SIG-M5 treated with dmso at 0.1 percent for 504 hours (cell line): ENCODE data around the gene EXOC2.

Source experiments
- DNase-seq: peaks from one replicate; lab custom pipeline; 2025; ENCODE audit not compliant: unreplicated experiment; lab: John Stamatoyannopoulos, UW

EXOC2 gene

DNA sequence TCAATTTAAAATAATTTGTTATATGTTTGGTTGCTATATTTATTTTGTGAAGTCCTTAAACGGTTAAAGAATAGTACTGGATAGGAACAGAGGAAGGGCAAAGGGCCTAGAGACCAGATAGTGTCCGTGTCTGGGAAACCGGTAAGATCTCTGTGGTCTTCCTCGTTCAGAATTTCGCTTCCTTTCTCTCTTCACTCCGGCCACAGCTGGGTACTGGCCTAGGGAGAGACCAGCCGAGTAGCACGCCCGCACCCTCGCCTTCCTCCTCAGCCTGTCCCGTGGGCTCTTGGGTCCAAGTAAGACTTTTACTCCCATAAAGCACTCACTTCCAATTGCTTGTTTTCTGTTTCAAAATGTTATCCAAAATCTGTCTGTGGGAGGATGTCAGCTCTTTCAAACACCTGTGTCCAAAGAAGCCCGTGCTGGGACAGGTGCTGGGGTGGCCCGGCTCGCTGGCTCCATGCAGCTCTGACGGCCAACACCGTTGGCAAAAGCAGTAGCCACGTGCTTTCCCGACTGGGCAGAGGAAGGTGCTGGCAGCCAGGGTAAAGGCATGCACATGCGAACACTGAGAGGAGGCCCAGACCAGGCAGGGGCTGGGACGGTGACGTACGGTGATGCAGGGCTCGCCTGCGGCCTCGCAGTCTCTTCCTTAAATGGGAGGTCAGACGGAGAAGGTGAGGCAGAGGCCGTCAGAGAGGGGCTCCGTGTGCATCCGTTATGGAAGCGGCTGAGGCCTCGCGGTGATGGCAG lies 189.2 kb downstream of the EXOC2 start:
- DNase-seq = no peak

DNA sequence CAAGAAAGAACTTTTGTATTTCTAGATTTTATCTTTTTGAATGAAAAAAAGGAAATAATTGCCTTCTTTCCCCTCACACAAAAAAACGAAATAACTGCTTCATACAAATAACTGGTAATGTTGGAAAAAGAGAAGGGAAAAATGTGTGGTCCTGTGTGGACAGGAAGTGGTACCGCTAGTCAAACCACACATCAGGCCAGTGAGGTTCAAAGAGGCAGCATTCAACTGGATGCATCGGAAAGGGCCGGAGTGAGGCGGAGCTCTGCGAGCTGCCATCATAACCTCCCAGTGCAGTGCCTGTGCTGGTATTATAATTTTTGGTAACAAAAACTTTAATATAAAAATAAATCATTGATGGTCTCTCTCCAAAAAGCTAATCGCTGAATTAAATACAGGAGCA lies 190.2 kb downstream of the EXOC2 start:
- DNase-seq = no peak

DNA sequence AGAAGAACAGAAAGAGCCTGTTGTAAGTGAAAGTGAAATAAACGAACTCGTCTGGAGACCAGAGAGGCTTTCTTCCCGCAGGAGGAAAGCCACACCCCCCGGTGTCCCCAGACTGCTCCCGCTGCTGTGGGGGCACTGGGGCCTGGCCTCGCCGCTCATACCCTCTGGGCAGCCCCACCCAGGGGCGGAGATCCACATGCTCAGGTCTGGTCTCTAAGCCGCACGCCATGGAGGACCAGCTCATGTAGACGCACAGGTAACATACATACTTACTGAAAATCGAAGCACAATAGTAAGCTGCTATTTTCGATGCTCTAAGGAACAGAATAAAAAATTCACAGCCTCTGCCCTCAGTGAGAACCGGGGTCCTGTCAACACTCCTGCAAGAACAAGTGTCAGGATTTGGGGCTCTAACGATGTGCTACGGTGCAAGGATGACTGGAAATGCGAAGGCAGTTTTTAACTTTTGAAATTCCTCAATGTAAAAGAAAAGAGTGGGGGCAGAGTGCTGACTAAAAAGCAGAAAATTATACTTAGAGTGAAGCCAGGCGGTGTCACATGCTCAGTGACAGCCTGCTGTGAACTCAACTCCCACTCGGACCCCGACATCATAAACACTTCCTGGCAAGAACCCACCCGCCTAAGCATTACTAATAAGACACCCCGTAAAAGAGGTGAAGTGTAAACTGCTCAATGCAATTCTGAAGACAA lies 190.9 kb downstream of the EXOC2 start:
- DNase-seq = no peak

GRCh38 chr6:499617-500016 lies 193.3 kb downstream of the EXOC2 start:
- no peak for DNase-seq

DNA sequence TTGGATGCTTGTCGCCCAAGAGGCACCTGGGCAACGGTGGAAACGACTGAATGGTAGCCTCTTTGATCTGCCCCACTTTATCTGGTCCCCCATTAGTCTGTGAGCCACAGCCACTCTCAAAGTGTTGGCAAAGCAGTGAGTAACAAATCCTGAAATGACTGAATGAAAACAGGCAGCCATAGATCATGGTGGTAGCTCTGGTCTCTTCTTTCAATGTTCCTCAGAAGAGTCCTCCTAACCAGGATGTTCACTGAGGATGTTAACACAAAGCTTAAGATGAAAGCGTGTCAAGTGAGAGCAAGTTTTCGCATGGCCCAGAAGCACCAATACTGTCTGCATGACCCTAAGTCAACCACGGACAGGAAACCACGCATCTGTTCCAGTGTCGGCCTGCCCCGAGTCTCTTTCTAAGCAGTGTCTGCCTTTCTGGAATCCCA lies 194.1 kb downstream of the EXOC2 start:
- DNase-seq = no peak

DNA sequence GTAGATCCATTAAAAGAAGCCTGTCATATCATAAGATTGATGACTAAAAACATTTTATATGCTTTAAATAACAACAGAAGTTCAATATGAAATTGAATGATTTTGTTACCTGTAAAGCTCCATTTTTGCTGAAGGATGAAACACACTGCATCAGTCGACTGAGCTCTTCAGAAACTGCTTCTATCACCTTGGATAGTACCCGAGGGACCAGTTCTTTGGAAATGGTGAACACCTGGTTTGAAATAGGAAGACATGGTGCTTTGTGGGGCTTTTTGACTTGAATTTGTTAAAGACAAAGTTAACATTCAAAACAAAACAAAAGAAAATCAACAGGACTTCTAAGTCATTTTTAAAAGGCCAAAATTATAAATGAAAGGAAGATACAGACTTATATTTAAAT lies 195.7 kb downstream of the EXOC2 start:
- DNase-seq = no peak

- no peak for DNase-seq
Measured at GRCh38 chr6:496649-497048, 196.3 kb downstream of the EXOC2 start.

- DNase-seq = no peak
Measured at GRCh38 chr6:494394-494793, 198.5 kb downstream of the EXOC2 start.

- no peak for DNase-seq
Measured at GRCh38 chr6:493840-494239, 199.1 kb downstream of the EXOC2 start.

GRCh38 chr6:492816-493414 lies 200.0 kb downstream of the EXOC2 start:
- DNase-seq = no peak

DNA sequence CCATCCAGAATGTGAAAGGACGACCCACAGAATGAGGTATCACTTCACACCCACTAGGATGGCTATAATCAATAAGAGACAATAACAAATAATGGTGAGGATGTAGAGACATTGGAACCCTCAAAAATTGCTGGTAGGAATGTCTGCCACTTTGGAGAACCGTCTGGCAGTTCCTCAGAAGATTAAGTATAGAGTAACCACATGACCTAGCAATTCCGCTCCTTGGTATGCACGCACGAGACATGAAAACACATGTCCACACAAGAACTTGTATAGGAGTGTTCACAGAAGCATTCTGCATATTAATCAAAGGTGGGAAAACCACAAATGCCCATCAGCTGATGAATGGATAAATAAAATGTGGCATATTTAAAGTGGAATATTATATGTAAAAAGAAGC lies 200.8 kb downstream of the EXOC2 start:
- DNase-seq = no peak

DNA sequence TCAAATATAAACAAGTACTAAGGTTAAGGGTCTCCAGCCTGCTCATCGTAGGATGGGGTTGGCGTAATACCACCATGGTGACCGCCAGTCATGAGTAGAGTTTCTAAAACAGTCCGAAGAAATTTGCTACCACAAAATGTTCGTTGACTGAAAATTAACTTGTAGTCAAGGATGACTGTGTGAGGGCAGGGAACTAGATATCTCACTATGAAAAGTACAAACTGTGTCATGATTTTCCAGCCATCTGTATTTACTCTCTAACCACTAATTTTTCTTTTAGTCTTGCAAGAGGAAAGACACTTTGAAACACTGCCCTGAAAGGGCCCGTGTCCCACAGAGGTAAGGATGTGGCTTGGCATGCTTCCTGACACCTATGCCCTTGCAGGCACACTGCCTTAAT lies 201.7 kb downstream of the EXOC2 start:
- DNase-seq = no peak

DNA sequence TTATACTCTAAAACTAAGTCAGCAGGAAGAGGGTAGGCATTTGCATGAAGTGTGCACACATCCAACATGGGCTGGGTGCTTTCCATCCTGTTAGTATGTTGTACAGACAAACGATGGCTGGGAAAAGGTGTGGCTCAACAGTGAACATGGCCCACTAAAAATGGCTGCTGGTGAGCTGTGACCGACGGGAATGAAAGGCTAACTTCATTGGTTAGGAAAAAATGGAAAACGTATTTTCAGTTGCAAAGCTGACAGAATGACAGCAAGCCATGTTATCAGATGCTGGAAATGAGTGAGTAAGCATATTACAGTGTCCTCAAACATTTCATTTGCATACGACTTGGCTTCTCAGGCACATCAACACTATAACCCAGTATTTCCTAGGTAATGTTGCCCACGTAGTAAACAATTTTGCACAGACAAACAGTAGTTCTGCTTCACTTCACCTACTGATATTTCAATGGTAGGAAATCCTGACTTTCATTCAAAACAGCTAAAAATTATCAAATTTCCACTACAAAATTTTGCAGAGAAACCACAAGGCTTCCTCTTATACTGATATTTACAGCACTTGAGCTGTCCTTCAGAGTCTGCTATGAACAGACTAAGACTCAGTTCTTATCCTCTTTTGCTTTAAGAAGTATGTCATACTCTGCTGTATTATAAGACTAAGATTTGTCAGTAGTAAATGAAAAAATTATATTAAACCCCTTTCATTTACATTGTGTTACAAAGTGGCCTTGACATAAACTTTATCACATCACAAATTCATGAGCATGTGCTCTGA lies 202.5 kb downstream of the EXOC2 start:
- DNase-seq = no peak

- no peak for DNase-seq
Measured at GRCh38 chr6:489762-490161, 203.2 kb downstream of the EXOC2 start.

- DNase-seq = no peak
Measured at GRCh38 chr6:489001-489400, 203.9 kb downstream of the EXOC2 start.

DNA sequence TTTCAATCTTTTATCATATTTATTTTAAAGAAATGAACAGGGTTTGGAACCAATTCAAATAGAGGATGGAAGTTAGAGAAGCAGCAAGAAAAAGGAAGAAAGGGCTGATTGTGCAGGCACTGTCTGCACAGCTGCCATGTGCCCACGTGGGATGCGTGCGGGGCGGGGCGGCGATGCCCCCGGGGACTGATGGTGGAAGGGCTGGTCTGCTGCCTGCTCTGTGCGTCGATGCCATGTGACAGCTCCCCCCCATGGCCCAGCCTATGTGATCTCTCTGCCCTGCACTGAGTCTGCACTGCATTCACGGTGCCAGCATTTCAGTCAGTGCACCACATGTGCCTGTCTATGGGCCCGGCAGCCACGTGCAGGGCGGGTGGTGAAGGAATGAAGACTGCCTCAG lies 205.0 kb downstream of the EXOC2 start:
- DNase-seq = no peak

- DNase-seq = no peak
Measured at GRCh38 chr6:485655-486170, 207.2 kb downstream of the EXOC2 start.

GRCh38 chr6:484746-485145 lies 208.2 kb downstream of the EXOC2 start:
- DNase-seq = no peak

DNA sequence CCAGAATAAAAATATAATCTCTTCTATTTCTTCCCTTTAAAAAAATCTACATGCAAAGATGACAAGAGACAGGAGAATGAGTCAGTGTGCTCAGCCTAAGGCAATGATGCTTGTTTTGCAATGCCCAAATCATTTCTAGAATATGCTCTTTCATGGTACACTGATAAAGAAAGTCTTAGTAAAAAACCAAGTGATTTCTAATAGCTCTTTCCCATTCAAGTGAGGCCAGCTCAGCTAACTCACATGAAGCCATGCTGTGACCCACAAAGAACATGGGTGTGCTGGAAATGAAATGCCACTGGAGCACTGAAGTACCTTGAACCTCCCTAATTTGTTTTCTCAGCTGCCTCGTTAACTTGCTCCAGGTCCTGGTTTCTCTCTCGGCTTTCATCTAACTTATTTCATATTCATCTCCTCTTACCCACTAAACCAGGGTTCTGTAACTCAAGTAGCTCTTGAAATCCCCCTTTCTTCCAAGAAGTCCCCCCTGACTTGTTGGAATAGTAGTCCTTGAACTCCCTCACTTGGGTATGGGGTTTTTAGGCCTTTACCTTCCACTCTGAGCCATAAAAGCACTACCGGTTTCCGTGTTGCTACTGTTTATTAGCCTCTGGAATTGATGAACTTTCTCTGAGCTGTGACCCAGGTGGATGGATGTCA lies 208.7 kb downstream of the EXOC2 start:
- no peak for DNase-seq

- DNase-seq = no peak
Measured at GRCh38 chr6:475314-475713, 217.6 kb downstream of the EXOC2 start.
